ENCODE results near the gene HTT.

DNA sequence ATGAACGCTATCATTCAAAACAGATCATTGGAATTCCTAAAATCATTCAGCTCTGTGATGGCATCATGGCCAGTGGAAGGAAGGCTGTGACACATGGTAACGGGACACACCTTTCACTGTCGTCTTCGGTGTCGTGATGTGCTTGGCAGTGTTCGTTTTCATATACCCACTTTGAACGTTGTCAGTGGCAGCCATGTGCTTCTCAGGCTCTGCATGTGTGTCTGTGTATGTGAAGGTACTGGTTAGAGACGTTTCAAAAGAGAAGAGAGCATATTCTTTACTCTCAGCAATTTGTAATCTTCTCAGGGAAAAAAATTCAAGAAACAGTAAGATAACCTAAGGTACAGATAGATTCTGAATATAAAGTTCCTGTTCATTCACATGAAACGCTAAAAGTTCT is 103.9 kb downstream of the HTT start:
- TF ChIP-seq POLR2AphosphoS5 (IDR thresholded peaks at IDR 0.05): no peak
- no peak for TF ChIP-seq POLR2A (IDR thresholded peaks at IDR 0.05)
- TF ChIP-seq, protein P1, sequence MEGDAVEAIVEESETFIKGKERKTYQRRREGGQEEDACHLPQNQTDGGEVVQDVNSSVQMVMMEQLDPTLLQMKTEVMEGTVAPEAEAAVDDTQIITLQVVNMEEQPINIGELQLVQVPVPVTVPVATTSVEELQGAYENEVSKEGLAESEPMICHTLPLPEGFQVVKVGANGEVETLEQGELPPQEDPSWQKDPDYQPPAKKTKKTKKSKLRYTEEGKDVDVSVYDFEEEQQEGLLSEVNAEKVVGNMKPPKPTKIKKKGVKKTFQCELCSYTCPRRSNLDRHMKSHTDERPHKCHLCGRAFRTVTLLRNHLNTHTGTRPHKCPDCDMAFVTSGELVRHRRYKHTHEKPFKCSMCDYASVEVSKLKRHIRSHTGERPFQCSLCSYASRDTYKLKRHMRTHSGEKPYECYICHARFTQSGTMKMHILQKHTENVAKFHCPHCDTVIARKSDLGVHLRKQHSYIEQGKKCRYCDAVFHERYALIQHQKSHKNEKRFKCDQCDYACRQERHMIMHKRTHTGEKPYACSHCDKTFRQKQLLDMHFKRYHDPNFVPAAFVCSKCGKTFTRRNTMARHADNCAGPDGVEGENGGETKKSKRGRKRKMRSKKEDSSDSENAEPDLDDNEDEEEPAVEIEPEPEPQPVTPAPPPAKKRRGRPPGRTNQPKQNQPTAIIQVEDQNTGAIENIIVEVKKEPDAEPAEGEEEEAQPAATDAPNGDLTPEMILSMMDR (IDR thresholded peaks at IDR 0.05 in 8 of 11, conservative IDR thresholded peaks at IDR 0.05 in 3 of 11): no peak

Data from spleen (tissue), 7 donors.